ENCODE data around the gene SLC4A8.

The SLC4A8 gene

GRCh38 chr12:51538149-51538548 is 113.5 kb downstream of the SLC4A8 start:
- TF ChIP-seq CTCF (IDR thresholded peaks at IDR 0.05; ENCODE audit: control insufficient read depth, insufficient read depth, low read depth, low read length, missing control alignments), result no peak
- DNase-seq (ENCODE audit: low read depth), result no peak
- no peak overlapping the region for H3K4me3 ChIP-seq (ENCODE audit: control insufficient read depth, low read depth, low read length)

- H3K4me3 ChIP-seq (ENCODE audit: control insufficient read depth, low read depth, low read length), result no peak overlapping the region
- no peak for TF ChIP-seq CTCF (IDR thresholded peaks at IDR 0.05; ENCODE audit: control insufficient read depth, insufficient read depth, low read depth, low read length, missing control alignments)
- no peak for DNase-seq (ENCODE audit: low read depth)
Observed at GRCh38 chr12:51538599-51538998, 114.0 kb downstream of the SLC4A8 start.

GRCh38 chr12:51540996-51541395 is 116.4 kb downstream of the SLC4A8 start:
- no peak for DNase-seq (ENCODE audit: low read depth)
- TF ChIP-seq CTCF (IDR thresholded peaks at IDR 0.05; ENCODE audit: control insufficient read depth, insufficient read depth, low read depth, low read length, missing control alignments), result no peak
- H3K4me3 ChIP-seq (ENCODE audit: control insufficient read depth, low read depth, low read length), result no peak overlapping the region

GRCh38 chr12:51546097-51546496 is 121.5 kb downstream of the SLC4A8 start:
- DNase-seq (ENCODE audit: low read depth), result no peak
- TF ChIP-seq CTCF (IDR thresholded peaks at IDR 0.05; ENCODE audit: control insufficient read depth, insufficient read depth, low read depth, low read length, missing control alignments), result no peak
- H3K4me3 ChIP-seq (ENCODE audit: control insufficient read depth, low read depth, low read length), result no peak overlapping the region

GRCh38 chr12:51547606-51548005 is 123.0 kb downstream of the SLC4A8 start:
- no peak overlapping the region for H3K4me3 ChIP-seq (ENCODE audit: control insufficient read depth, low read depth, low read length)
- DNase-seq (ENCODE audit: low read depth), result no peak
- TF ChIP-seq CTCF (IDR thresholded peaks at IDR 0.05; ENCODE audit: control insufficient read depth, insufficient read depth, low read depth, low read length, missing control alignments), result no peak

GRCh38 chr12:51548241-51548640 is 123.6 kb downstream of the SLC4A8 start:
- no peak overlapping the region for H3K4me3 ChIP-seq (ENCODE audit: control insufficient read depth, low read depth, low read length)
- TF ChIP-seq CTCF (IDR thresholded peaks at IDR 0.05; ENCODE audit: control insufficient read depth, insufficient read depth, low read depth, low read length, missing control alignments), result no peak
- no peak for DNase-seq (ENCODE audit: low read depth)

GRCh38 chr12:51549637-51550036 is 125.0 kb downstream of the SLC4A8 start:
- H3K4me3 ChIP-seq (ENCODE audit: control insufficient read depth, low read depth, low read length), result no peak overlapping the region
- DNase-seq (ENCODE audit: low read depth), result peak; percentile 23
- TF ChIP-seq CTCF (IDR thresholded peaks at IDR 0.05; ENCODE audit: control insufficient read depth, insufficient read depth, low read depth, low read length, missing control alignments), result no peak

Data from AG09309 (cell line).